ENCODE measurements around the gene ANXA5.

ANXA5 gene

GRCh38 chr4:121650741-121651140, 46.0 kb downstream of the ANXA5 start:
- in situ Hi-C loops (cut with HindIII; ENCODE audit: low sequenced_read_pairs), result no loop called here

- in situ Hi-C loops (cut with HindIII; ENCODE audit: low sequenced_read_pairs), result no loop called here
These were observed 48.3 kb downstream of the ANXA5 start for GRCh38 chr4:121648516-121648915.

GRCh38 chr4:121642876-121643585, 53.7 kb downstream of the ANXA5 start:
- in situ Hi-C loops (cut with HindIII; ENCODE audit: low sequenced_read_pairs), result no loop called here

- in situ Hi-C loops (cut with HindIII; ENCODE audit: low sequenced_read_pairs), result no loop called here
These were observed 54.5 kb downstream of the ANXA5 start for GRCh38 chr4:121642292-121642691.

DNA sequence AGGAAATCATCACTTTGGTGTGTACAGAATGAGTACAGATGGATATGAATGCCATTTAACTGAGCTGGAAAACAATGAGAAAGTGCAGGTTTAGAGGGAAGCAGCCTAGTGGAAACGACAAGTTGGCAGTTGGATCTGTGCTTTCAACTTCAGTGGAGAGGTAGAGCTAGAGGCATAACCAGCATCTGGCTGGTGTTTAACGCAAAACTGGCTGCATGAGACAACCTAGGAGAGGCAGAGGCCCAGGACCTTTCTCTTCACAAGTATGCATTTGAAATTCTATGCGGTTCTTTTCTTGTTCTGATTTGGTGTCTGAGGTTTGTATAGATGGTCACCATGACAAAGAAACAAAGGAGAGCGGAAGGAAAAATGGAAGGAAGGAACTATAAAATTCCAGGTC, 63.1 kb downstream of the ANXA5 start:
- in situ Hi-C loops (cut with HindIII; ENCODE audit: low sequenced_read_pairs), result no loop called here

- in situ Hi-C loops (cut with HindIII; ENCODE audit: low sequenced_read_pairs), result no loop called here
These were observed 64.1 kb downstream of the ANXA5 start for GRCh38 chr4:121632636-121633035.
